DND-41 (cell line): Measurements from ENCODE around the gene PTPRG.

ENCODE experiments used
- EZH2 ChIP-seq: IDR thresholded peaks from 3 replicates; pipeline ENCODE4 v1.6.1; 2012; ENCODE audit warnings: borderline replicate concordance, low read depth, mild to moderate bottlenecking, moderate library complexity, low read length, inconsistent platforms; ENCODE audit not compliant: severe bottlenecking
- TF ChIP-seq, protein P1 (sequence below): IDR thresholded peaks from 2 replicates; pipeline ENCODE4 v1.5.1; 2012; ENCODE audit warnings: borderline replicate concordance, low read length, moderate library complexity, mild to moderate bottlenecking; ENCODE audit not compliant: poor library complexity, severe bottlenecking; ENCODE audit errors: extremely low read depth

- TF ChIP-seq, protein P1, sequence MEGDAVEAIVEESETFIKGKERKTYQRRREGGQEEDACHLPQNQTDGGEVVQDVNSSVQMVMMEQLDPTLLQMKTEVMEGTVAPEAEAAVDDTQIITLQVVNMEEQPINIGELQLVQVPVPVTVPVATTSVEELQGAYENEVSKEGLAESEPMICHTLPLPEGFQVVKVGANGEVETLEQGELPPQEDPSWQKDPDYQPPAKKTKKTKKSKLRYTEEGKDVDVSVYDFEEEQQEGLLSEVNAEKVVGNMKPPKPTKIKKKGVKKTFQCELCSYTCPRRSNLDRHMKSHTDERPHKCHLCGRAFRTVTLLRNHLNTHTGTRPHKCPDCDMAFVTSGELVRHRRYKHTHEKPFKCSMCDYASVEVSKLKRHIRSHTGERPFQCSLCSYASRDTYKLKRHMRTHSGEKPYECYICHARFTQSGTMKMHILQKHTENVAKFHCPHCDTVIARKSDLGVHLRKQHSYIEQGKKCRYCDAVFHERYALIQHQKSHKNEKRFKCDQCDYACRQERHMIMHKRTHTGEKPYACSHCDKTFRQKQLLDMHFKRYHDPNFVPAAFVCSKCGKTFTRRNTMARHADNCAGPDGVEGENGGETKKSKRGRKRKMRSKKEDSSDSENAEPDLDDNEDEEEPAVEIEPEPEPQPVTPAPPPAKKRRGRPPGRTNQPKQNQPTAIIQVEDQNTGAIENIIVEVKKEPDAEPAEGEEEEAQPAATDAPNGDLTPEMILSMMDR, result no peak
- TF ChIP-seq EZH2, result no peak
Measured at GRCh38 chr3:62139957-62140356, 578.6 kb downstream of the PTPRG start.
